ENCODE data around the gene ADGRB3.

ADGRB3 gene

GRCh38 chr6:68653074-68653705 lies 18.1 kb downstream of the ADGRB3 start:
- H3K4me3 ChIP-seq (replicated peaks; ENCODE audit: low read depth, low read length), result no peak overlapping the region
- no peak for TF ChIP-seq CTCF (IDR thresholded peaks at IDR 0.05; ENCODE audit: low read depth, low read length, missing control alignments)
- DNase-seq (ENCODE audit: extremely low read depth, low read depth), result no peak

GRCh38 chr6:68653706-68654089 lies 18.6 kb downstream of the ADGRB3 start:
- TF ChIP-seq CTCF (IDR thresholded peaks at IDR 0.05; ENCODE audit: low read depth, low read length, missing control alignments), result no peak
- no peak overlapping the region for H3K4me3 ChIP-seq (replicated peaks; ENCODE audit: low read depth, low read length)
- DNase-seq (ENCODE audit: extremely low read depth, low read depth), result no peak

GRCh38 chr6:68654134-68654533 lies 19.1 kb downstream of the ADGRB3 start:
- no peak for TF ChIP-seq CTCF (IDR thresholded peaks at IDR 0.05; ENCODE audit: low read depth, low read length, missing control alignments)
- no peak for DNase-seq (ENCODE audit: extremely low read depth, low read depth)

GRCh38 chr6:68655028-68655427 lies 19.9 kb downstream of the ADGRB3 start:
- no peak overlapping the region for H3K4me3 ChIP-seq (replicated peaks; ENCODE audit: low read depth, low read length)
- no peak for DNase-seq (ENCODE audit: extremely low read depth, low read depth)
- TF ChIP-seq CTCF (IDR thresholded peaks at IDR 0.05; ENCODE audit: low read depth, low read length, missing control alignments), result no peak

More at GRCh38 chr6:68654134-68654533, 19.1 kb downstream of the ADGRB3 start:
- H3K4me3 ChIP-seq (replicated peaks; ENCODE audit: low read depth, low read length), result no peak overlapping the region

GRCh38 chr6:68657374-68658139 lies 22.5 kb downstream of the ADGRB3 start:
- no peak for TF ChIP-seq CTCF (IDR thresholded peaks at IDR 0.05; ENCODE audit: low read depth, low read length, missing control alignments)
- H3K4me3 ChIP-seq (replicated peaks; ENCODE audit: low read depth, low read length), result no peak overlapping the region
- no peak for DNase-seq (ENCODE audit: extremely low read depth, low read depth)

- no peak for TF ChIP-seq CTCF (IDR thresholded peaks at IDR 0.05; ENCODE audit: low read depth, low read length, missing control alignments)
- DNase-seq (ENCODE audit: extremely low read depth, low read depth), result no peak
- no peak overlapping the region for H3K4me3 ChIP-seq (replicated peaks; ENCODE audit: low read depth, low read length)
These were observed 23.3 kb downstream of the ADGRB3 start for GRCh38 chr6:68658338-68658737.
